NCI-H1436 treated with DMSO at 0.1 percent for 48 hours (cell line): ENCODE measurements around the gene LIN37.
"Not testable (repeated sequence)": the region's sequence is repeated elsewhere in the genome, so short reads cannot be mapped to it uniquely, and the experiment has no call there.

Experiments
- DNase-seq: peaks from one replicate; lab custom pipeline; 2025; lab: John Stamatoyannopoulos, UW

LIN37 gene

GRCh38 chr19:35753634-35754369 is 5.4 kb downstream of the LIN37 start:
- DNase-seq = no peak

DNA sequence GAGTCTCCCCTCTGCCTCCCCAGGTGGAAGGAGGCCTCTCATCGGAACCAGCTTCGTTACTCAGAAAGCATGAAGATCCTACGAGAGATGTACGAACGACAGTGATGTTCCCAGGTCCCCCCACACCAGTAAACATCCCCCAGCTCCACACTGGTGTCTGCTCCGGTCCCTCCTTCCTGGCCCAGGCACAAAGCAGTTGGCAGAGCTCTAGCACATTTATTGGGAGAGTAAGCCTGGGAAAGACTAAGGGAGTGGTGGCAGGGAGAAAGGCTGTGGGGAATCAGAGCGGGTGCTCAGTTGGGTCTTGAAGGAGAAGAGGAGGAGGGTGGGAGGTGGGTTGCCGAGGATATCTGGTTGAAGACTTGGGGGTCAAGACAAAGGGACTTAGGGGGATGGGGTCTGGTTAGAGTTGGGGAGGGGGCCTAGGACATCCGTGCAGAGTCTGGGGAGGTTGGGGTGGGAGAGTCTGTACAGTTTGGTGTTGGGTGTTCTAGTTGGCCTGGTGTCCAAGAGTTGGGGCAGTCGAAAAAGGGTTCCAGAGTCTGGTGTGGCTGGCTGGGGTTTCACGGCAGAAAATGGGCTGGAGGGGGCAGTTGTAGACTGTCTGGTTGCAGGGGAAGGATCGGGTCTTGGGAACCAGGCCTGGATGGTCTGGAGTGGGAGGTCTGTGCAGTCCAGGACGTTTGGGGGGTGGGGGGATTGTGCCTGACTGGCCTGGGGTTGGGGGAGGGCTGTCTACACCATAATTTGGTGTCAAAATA is 6.2 kb downstream of the LIN37 start:
- no peak for DNase-seq

DNA sequence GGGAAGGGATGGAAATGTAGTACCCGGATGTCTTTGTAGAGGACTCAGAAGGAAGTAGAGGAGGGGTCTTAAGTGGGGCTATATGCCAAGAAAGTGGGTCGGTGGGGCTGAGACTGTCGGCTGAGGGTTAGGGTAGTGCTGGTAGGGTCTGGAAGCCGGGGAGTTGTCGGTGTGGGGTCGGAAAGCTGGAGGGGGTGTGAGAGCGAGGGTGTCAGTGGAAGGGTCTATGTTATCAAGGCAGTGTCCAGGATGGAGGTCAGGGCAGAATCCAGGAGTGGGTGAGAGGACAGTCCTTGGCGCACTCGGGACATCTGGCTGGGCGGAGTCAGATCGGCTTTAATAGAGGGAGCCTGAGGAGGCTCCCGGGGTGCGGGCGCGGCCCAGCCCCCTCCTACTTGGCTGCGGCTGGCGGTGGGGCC is 6.8 kb downstream of the LIN37 start:
- DNase-seq = no peak

- no peak for DNase-seq
Observed at GRCh38 chr19:35755550-35756376, 7.4 kb downstream of the LIN37 start.

- DNase-seq = no peak
Observed at GRCh38 chr19:35756377-35757230, 8.2 kb downstream of the LIN37 start, which contains the start of gene HSPB6. HSPB6 (minus strand) TSS chr19:35757029; CDS start chr19:35757008, 21 bp downstream.

DNA sequence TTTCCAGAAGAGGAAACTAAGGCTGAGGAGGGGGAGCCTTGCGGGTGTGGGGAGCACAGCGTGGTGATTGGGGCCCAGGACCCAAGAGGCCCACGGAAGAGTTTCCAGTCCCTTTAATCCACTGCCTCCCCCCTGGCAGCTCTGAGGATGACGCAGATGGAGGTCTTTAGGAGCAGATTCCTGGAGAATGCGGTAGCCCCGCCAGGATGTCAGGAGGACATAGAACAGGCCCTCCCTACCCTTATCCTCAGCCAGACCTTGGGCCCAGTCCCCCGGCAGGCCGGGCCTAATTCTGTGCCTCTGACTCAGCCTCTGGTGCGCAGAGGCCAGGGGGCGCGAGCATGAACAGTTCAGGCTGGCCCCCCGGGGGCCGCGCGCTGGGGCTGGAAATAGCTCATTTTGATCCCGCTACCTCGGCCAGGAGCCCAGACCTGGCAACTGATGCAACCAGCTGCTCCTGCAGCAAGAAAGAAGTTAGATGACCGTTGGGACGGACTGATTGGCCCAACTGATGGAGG is 8.9 kb downstream of the LIN37 start:
- DNase-seq = no peak

DNA sequence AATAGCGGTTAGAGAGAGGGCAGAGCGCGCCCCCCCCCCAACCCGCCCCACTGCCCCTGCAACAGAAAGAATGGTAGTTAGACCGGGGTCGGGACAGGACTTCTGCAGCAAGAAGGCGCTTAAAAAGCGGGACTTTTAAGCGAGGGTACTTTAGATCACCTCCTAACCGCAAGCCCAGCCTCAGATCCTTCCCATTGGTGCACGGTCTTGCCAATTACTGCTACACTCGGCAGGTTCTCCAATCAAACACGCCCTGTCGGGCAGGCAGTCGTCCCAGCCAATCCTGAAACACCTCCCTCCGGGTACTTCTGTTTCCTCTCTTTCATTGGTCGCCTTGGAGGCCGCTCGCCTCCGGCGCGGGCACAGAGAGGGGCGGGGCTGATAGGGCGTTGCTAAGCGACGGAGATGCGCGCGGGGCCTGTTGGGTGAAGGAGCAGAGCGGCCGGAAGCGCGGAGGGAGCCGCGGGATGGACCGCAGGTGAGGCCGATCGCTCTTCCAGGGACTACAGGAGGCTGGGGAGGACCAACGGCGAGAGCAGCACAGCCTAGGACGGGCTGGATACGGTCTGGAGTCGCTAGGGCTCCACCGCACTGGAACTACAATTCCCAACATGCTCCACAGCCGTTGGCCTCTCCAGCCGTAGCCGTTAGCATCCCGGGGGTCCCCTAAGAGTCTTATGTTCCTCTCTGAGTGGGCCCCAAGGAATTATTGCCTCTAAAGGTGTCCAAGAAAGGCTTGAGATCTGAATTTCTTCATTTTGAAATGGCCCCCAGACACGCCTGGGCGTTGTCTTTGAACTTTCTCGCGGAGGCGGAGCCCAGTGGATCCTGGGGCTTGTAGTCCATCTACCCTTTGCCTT is 9.6 kb downstream of the LIN37 start, which contains the start of gene PROSER3:
PROSER3 (plus strand) TSS at position 428 of the 860 bp plus-strand sequence; CDS start at position 468, 40 bp downstream.
- peak; percentile 98 for DNase-seq

DNA sequence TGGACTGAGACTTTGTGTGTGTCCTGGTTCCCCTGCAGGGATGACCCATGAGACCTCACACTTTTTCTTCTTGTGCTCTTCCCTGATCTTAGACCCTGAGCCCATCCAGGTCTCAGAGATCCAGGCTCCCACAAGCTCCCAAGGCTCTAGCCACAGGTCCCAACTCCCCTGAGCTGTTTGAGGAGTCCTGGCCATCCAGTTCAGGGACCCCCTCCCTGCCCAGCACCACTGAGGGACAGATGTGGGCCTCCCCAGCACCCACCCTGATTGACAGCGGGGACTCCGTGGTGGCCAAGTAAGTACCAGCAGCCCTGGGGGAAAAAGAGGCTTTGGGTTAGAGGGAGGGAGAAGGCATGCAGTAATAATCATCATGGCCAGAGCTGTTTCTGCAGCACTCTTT is 11.3 kb downstream of the LIN37 start:
- DNase-seq = no peak

DNA sequence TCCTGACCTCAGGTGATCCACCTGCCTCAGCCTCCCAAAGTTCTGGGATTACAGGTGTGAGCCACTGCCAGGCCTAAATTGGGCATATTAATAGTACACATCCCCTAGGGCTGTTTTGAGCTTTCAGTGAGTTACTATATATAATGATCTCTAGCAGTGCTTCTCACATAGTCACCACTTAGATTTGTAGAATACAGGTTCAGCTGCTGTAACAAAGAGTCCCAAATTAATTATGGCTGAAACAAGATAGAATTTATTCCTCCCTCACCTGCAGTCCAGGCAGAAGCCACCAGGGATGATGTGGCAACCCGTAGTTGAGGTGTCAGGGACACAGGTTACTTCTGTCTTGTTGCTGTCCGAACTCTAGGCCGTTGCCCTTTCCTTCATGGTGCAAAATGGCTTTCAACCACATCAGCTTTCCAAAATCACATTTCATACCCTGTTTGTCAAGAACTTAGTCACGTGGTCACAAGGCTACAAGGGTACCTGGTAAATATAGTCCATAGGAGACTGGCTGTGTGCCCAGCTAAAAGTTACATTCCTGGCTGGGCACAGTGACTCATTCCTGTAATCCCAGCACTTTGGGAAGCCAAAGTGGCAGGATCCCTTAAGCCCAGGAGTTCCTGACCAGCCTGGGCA is 12.5 kb downstream of the LIN37 start:
- DNase-seq = no peak

- DNase-seq = no peak
Observed at GRCh38 chr19:35764432-35765315, 16.3 kb downstream of the LIN37 start.

DNA sequence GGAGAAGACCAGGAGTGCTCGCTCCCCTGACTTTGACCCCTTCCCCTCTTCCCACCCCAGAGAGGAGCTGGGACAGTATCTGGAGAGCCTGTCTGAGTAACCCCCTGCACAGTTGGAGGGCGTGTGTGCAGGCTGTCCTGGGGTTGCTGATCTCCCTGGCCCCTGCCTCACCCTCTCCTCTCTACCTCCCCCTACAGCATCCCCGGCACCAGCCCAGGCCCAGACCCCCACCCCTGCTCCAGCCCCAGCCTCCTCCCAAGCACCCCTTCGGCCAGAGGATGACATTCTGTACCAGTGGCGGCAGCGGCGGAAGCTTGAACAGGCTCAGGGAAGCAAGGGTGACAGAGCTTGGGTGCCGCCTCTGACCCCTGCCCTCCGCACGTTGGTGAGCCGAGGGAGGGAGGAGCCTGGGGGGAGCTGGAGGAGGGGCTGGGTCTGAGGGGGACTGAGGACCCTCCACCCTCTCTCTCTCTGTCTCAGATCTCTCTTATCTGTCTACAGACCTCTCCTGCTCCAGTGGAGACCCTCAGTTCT is 18.3 kb downstream of the LIN37 start:
- no peak for DNase-seq

- no peak for DNase-seq
Observed at GRCh38 chr19:35767288-35768081, 19.1 kb downstream of the LIN37 start.

GRCh38 chr19:35768082-35768421 is 19.7 kb downstream of the LIN37 start:
- DNase-seq = no peak

DNA sequence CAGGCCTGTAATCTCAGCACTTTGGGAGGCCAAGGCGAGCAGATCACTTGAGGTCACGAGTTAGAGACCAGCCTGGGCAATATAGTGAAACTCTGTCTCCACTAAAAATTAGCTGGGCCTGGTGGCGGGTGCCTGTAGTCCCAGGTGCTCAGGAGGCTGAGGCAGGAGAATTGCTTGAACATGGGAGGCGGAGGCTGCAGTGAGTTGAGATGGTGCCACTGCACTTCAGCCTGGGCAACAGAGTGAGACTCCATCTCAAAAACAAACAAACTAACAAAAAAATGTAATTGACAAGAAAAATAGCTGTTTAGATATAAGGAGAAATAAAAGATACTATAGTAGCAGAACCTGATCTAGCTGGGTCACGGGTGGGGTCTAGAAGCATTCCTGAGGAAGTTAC is 24.0 kb downstream of the LIN37 start:
- not testable (repeated sequence) for DNase-seq

- DNase-seq = no peak
Observed at GRCh38 chr19:35773020-35773806, 24.8 kb downstream of the LIN37 start.

DNA sequence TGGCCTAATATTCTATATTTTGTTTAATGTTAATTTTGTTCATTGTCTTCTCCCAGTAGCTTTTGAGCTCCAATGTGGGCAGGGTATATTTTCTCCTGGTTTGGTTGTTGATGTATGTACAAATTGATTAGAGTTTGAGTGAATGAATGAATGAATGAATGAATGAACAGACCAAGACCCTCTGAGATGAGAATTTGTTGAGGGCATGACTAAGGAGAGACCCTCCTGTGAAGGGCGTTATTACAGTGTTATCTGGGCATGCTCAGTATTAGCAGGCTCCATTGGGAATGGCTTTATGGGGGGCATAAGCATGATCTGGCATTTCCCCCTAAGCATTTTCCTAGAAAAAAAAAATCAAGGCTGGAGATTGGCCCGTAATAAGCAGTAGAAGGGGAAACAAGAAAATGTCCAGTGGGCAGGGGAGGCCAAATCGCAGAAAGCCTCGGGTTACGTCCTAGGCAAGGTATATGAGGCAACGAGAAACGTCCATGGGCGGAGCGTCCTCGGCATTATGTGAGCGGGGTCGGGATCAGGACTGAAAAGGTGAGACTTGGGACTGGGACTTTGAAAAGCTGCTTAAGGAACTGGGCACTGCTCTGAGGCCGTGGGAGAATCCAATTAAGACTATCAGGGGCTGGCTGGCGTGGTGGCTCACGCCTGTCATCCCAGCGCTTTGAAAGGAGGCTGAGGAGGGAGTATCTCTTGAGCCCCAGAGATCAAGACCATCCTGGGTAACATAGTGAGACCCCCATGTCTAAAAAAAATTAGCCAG is 26.1 kb downstream of the LIN37 start:
- DNase-seq = no peak
